ENCODE measurements around the gene VAC14.

VAC14 gene

DNA sequence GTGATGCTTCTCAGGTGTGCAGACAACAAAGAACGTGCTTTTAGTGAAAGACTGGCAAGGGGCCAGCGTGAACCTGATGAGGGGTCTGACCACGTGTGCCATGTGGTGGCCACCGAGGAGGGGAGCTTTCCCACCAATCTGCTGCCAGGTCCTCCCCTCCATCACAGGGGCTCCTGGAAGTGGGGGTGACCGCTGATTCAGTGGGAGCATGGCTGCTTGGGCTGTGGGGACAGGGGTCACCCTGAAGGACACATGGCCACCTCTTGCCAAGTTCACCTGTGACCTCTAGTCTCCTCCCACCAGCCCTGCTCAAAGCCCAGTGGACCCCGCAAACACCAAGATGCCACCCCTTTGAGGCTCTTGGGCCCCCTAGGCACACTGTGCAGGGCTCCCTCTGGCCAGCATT, 77.2 kb downstream of the VAC14 start:
- H3K4me3 ChIP-seq (ENCODE audit: low read depth, low read length) = no peak overlapping the region
- TF ChIP-seq, protein P1, sequence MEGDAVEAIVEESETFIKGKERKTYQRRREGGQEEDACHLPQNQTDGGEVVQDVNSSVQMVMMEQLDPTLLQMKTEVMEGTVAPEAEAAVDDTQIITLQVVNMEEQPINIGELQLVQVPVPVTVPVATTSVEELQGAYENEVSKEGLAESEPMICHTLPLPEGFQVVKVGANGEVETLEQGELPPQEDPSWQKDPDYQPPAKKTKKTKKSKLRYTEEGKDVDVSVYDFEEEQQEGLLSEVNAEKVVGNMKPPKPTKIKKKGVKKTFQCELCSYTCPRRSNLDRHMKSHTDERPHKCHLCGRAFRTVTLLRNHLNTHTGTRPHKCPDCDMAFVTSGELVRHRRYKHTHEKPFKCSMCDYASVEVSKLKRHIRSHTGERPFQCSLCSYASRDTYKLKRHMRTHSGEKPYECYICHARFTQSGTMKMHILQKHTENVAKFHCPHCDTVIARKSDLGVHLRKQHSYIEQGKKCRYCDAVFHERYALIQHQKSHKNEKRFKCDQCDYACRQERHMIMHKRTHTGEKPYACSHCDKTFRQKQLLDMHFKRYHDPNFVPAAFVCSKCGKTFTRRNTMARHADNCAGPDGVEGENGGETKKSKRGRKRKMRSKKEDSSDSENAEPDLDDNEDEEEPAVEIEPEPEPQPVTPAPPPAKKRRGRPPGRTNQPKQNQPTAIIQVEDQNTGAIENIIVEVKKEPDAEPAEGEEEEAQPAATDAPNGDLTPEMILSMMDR (IDR thresholded peaks at IDR 0.05; ENCODE audit: borderline replicate concordance, insufficient read depth, low read depth, low read length) = no peak

DNA sequence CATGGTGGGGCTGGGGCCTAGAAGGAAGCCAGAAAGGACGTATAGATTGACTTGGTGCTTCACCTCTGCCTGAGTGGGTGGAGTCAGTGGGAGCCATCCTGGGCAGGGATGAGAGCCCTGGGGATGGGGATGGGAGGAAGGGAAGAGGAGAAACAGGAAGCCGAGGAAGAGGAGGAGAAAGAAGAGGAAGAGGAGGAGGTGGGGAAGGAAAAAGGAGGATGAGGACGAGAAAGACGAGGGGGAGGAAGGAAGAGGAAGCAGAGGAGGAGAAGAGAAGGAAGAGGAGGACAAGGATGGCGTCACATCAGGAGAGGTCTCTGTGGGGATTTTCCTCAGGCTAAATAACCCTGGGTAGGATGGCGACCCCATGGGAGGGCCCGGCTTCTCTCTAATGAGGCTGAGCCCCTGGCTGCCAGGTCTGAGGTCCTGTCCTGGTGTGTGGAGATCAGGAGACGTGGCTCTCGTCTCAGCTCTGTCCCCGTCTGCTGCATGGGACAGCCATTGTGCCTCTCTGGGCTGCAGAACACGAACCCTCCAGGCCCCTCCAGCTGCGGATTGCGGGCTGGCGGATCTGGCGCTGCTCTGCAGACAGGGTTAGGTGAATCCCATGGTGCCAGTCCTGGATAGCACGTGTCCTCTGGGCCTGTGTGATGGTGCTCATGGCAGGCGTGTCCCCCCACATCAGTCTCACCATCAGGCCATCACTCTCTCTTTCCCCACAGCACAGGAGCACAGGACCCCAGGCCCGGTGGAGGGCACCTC, 79.6 kb downstream of the VAC14 start:
- no peak overlapping the region for H3K4me3 ChIP-seq (ENCODE audit: low read depth, low read length)
- TF ChIP-seq, protein P1 (IDR thresholded peaks at IDR 0.05; ENCODE audit: borderline replicate concordance, insufficient read depth, low read depth, low read length) = no peak

DNA sequence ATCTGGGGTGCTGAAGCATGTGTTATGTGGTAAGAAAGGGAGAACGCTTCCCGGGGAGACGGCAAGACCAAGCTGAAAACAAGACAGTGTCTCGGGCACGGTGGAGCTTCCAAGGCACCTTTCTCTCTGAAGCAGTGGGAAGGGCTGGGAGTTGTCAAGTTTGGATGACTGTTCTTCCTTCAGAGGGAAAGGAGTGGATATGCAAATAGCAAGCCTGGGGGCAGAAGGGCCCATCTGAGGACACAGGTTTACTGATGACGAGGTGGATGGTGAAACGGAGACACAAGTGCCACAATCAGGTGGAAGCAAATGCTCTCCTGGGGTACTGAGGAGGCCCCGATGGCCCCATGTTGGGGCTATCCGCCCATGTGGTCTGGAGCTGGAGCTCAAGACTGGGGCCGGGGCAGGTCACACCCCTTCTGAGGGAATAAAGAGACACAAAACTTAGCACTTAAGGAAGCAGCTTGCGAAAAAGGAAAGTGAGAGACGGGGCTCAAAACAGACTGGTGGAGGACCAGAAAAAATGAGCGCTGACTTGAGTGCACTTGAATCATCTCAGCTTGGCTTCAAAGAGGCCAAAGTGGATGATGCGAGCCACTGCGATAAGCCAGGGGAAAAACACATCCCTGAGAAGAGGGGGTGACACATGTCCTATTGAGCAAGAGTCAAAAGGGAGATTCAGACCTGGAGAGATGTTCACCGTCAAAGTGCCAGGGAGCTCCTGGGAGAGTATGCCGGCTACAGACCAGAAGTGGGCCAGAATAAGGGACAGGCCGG, 80.3 kb downstream of the VAC14 start:
- no peak overlapping the region for H3K4me3 ChIP-seq (ENCODE audit: low read depth, low read length)
- TF ChIP-seq, protein P1 (IDR thresholded peaks at IDR 0.05; ENCODE audit: borderline replicate concordance, insufficient read depth, low read depth, low read length) = no peak

DNA sequence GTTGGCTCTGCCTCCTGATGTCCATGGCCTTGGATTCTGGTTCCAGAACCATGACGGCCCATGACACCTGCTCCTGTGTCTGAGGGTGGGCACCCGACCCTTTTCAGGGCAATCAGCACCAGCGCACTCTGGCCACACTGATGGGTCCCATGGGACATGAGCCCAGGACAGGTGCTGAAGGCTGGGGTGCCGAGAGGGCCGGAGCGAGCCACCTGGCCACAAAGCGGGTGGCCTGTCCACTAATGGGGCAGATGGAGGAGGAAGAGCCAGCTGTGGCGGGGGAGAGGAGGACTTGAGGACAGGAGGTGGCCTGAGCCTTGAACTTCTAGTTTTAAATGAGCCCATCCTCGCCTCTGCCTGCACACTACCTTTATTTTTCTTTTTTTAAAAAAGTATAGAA, 83.9 kb downstream of the VAC14 start:
- TF ChIP-seq, protein P1 (IDR thresholded peaks at IDR 0.05; ENCODE audit: borderline replicate concordance, insufficient read depth, low read depth, low read length) = no peak
- no peak overlapping the region for H3K4me3 ChIP-seq (ENCODE audit: low read depth, low read length)

DNA sequence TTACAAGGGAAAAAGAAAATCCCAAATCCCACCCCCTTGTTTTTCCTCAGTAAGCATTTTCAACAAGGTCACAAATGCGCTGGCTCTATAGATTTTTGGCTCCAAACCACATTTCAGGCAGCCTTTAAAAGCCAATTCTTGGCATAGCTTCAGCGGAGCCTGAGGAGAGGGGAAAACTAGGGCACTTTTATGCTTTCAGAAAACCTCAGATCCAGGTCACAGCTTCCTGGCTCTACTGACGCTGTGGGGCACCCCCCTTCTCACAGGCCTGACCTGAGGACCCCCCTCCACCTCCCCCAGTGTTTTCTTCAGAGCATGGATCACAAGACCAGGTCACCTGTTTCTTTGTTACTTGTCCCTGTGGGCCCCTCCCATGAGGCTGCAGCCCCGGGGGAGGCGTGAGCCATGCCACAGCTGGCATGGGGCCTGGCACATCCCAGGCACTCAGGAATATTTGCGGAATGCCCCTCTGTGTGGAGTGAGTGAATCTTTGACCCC, 85.0 kb downstream of the VAC14 start:
- TF ChIP-seq, protein P1 (IDR thresholded peaks at IDR 0.05; ENCODE audit: borderline replicate concordance, insufficient read depth, low read depth, low read length) = no peak
- H3K4me3 ChIP-seq (ENCODE audit: low read depth, low read length) = no peak overlapping the region

DNA sequence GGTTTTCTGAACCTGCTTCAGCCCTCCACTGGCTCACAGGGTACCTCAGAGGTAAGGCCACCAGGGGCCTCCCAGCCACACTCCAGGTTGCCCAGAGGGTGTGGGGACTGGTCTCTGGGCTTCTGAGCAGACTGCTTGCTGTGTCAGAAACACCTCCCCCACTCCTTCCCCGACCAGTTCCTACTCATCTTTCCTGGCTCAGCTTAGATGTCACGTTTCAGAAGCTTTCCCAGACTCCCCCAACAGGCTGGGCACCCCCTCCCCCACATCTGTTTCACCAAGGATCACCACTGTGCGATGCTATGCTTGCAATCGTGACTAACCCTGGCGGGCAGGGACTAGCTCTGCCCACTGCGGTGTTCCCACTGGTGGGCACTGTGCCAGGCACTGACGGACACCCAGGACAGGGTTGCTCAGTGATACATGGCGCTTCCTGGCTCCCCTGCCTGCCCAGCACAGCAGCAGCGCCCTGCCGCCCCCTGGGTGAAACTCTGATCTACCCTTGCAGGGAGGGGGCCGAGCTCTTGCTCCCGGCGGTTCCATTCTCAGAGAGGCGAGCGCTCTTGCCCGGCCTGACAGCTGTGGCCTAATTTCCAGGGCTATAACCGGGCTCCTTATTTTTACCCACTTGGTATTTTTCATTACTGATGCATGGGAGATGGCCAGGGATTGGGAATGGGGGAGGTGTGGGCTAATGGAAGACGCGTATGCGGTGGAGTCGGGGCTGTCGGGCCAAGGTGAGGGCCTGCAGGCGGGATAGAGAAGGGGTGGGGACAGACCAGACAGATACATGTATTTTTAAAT, 85.7 kb downstream of the VAC14 start:
- H3K4me3 ChIP-seq (ENCODE audit: low read depth, low read length) = no peak overlapping the region
- TF ChIP-seq, protein P1 (IDR thresholded peaks at IDR 0.05; ENCODE audit: borderline replicate concordance, insufficient read depth, low read depth, low read length) = no peak

Data from GM12875 (cell line).